Measurements from ENCODE around the gene MYLK3. TPM values are rescaled to one million over a fixed set of nuclear protein-coding genes. Genes with fewer than 3 reads are reported as not detected.

The MYLK3 gene
- 4.6 TPM for total RNA-seq

DNA sequence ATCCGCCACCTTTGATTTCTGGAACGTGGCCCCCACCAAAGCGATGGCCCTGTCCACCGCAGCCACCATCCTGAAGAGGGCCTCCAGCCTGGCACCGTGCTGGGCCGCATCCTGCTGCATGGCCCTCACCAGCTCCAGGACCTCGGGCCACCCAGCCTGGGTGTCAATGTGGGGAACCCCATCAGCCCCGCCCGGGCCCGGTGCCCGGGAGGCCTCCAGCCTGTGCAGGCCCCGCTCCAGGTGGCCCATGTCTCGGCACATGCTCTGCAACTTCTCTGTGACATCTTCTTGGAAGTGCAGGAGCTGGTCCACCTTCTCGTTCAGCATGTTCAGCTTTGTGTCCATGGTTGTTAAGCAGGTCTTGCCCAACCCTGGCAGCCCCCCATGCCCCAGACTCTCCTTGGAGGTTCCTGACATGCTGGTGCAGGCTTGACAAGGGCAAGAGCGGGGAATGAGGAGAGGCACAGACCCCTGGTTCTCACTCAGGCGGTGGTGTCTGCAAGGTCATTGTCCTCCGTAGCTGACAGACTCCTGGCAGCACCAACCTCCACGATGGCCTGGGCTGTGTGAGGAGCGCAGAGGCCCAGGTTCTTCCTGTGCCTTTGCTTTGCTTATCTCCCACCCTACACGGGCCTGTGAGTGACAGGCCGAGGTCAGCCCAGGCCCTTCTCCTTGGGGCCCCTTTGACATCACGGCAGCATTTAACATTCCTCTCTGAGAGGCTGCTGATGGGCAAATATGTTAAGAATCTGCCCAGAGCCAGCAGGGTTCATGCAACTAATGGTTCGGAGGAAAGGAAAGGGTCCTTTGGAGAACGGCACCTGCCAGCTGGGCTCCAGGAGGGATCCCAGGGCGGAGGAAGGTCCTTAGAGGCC is at the start of gene MYLK3:
TSS of gene MYLK3 (minus strand) at position 568 of the 875 bp plus-strand sequence. CDS start at position 417, 151 bp downstream.

DNA sequence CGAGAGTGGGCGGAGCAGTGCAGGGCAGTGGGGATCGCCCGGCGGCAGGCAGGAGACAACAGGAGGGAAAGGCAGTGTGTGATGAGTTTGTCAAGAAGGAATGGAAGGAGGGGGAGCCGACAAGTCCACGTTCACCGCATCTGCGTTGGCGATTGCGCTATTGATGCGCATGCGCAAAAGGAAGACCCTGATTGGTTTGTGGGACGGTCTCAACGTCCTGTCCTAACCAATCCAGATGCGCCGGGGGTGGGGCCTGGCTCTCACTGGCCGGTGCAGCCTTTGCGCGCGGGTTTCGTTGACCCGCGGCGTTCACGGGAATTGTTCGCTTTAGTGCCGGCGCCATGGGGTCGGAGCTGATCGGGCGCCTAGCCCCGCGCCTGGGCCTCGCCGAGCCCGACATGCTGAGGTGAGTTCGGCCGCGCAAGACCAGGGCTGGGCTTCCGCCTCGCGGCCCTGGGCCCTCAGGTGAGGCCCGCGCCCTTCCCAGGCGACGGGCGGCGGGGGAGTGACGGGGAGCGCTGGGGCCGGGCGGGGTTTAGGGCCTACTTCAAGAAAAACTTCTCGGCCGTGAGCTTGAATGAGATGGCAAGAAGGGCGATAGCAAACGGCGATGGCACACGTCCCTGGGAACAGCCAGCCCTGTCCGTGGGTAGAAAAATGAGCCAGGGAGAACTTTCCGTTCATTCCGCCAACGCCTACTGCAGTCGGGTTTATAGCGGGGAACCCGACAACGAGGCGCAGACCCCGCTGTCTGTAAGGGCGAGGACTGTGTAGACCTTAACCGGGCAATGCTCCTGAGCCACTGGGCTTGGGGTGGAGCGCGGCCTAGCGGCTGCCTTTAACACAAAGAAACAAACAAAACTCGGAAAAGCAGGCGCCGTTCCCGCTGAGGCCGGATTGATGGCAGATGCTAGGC is 58.5 kb downstream of the MYLK3 start, which contains the start of gene ORC6:
TSS of gene ORC6 (plus strand) at position 295 of the 916 bp plus-strand sequence. CDS start at position 342, 47 bp downstream.

GRCh38 chr16:46688654-46689364 is 59.3 kb downstream of the MYLK3 start, which contains the start of gene VPS35:
TSS of gene VPS35 (minus strand) at chr16:46689178. CDS start at chr16:46689133, 45 bp downstream.

Other genes with a start within 250 kb of the MYLK3 start
- 7.4 TPM for gene SHCBP1, start 127.0 kb downstream of the MYLK3 start, total RNA-seq
- 173 TPM for gene VPS35, start 59.2 kb downstream of the MYLK3 start, total RNA-seq
- gene ORC6, start 58.7 kb downstream of the MYLK3 start, total RNA-seq = 8.7 TPM
- 23.7 TPM for gene C16orf87, start 82.8 kb upstream of the MYLK3 start, total RNA-seq
- gene GPT2, start 136.0 kb upstream of the MYLK3 start, total RNA-seq = 31.9 TPM
- 63.3 TPM for gene DNAJA2, start 225.3 kb upstream of the MYLK3 start, total RNA-seq